Endodermal cell (in vitro differentiated cells): ENCODE data around the gene KNSTRN. TPM values are rescaled to one million over a fixed set of nuclear protein-coding genes. Genes with fewer than 3 reads are reported as not detected.

Experiments used
- DNase-seq: peaks from one replicate; pipeline ENCODE4 v3.0.0-alpha.2; 2017
- H3K27ac ChIP-seq: 2 replicates; pipeline ENCODE4 v1.5.1; 2013; ENCODE audit warnings: mild to moderate bottlenecking, low read depth, low read length, moderate library complexity
- H3K27me3 ChIP-seq: 2 replicates; pipeline ENCODE4 v1.6.1; 2013; ENCODE audit warnings: mild to moderate bottlenecking, low read length, moderate library complexity; ENCODE audit not compliant: insufficient read depth, control insufficient read depth, poor library complexity, severe bottlenecking
- H3K36me3 ChIP-seq: 2 replicates; pipeline ENCODE4 v1.7.0; 2013; ENCODE audit warnings: mild to moderate bottlenecking, low read length, moderate library complexity; ENCODE audit not compliant: control insufficient read depth, insufficient read depth
- H3K4me1 ChIP-seq: one replicate; pipeline ENCODE4 v1.7.0; 2013; ENCODE audit warnings: low read length; ENCODE audit not compliant: control insufficient read depth, insufficient read depth
- H3K4me3 ChIP-seq: 2 replicates; pipeline ENCODE4 v1.5.1; 2013; ENCODE audit warnings: mild to moderate bottlenecking, low read length, moderate library complexity
- H3K9ac ChIP-seq: 2 replicates; pipeline ENCODE4 v1.6.1; 2013; ENCODE audit warnings: mild to moderate bottlenecking, low read length, moderate library complexity; ENCODE audit not compliant: poor library complexity, severe bottlenecking; ENCODE audit errors: extremely low read depth
- H3K9me3 ChIP-seq: 2 replicates; pipeline ENCODE4 v1.6.1; 2013; ENCODE audit warnings: mild to moderate bottlenecking, low read length, moderate library complexity; ENCODE audit not compliant: control insufficient read depth
- H3K27ac Mint-ChIP-seq: 2 replicates; pipeline ENCODE4 v1.8.0; 2020; ENCODE audit warnings: mixed read lengths
- H3K27me3 Mint-ChIP-seq: 2 replicates; pipeline ENCODE4 v1.8.0; 2021; ENCODE audit warnings: mild to moderate bottlenecking, mixed read lengths; ENCODE audit not compliant: insufficient read depth
- H3K36me3 Mint-ChIP-seq: 2 replicates; pipeline ENCODE4 v1.8.0; 2020; ENCODE audit warnings: low read depth, mixed read lengths
- H3K4me1 Mint-ChIP-seq: 2 replicates; pipeline ENCODE4 v1.8.0; 2020; ENCODE audit warnings: mixed read lengths
- H3K4me3 Mint-ChIP-seq: 2 replicates; pipeline ENCODE4 v1.8.0; 2020; ENCODE audit warnings: mild to moderate bottlenecking, moderate library complexity, mixed read lengths
- H3K9me3 Mint-ChIP-seq: 2 replicates; pipeline ENCODE4 v1.8.0; 2020; ENCODE audit warnings: mild to moderate bottlenecking, mixed read lengths
- WGBS, 2 experiments: methylation state at CpG; one replicate each; pipeline versions ENCODE4 v1.1.5 to v1.1.7; 2013; ENCODE audit warnings: missing lambda C conversion rate in 2 of 2, mixed read lengths in 1 of 2; ENCODE audit not compliant: insufficient coverage in 1 of 2, insufficient read length in 1 of 2; 5-methylcytosine and 5-hydroxymethylcytosine counted together
- total RNA-seq, 2 donors: library from RNA; stranded (reverse); fragmentation: NEBNext Ultra II Directional in 1 of 2; extraction: Animal tissue kit (Norgen Biotek cat#: 25700) in 1 of 2; gene quantifications; 2 replicates in 1 of 2; 3 replicates in 1 of 2; pipeline ENCODE4 v1.2.1, GENCODE V29; 2021
- TF ChIP-seq, protein P1 (sequence below): fragments of 200-600 bp; sonication (generic); conservative IDR thresholded peaks from 2 replicates; pipeline ENCODE4 v1.5.0; 2021; ENCODE audit warnings: antibody characterized with exemption, mild to moderate bottlenecking

Gene KNSTRN
- total RNA-seq, 2 donors from 2014 or later, result 57.6 to 92.4 TPM

- no peaks in the 10 kb centered on the region for H3K27me3 ChIP-seq
- H3K4me1 ChIP-seq, result no peaks in the 10 kb centered on the region
- Mint-ChIP-seq H3K27me3 (no peaks in the 10 kb centered on the region), H3K4me3 (no peak overlapping the region), H3K36me3 (peaks cover 59% of the 10 kb centered on the region), H3K4me1 (no peaks in the 10 kb centered on the region), H3K9me3 (peaks cover 2% of the 10 kb centered on the region), H3K27ac (no peak overlapping the region)
- H3K27ac ChIP-seq, result no peak overlapping the region
- H3K9me3 ChIP-seq, result peaks cover 3% of the 10 kb centered on the region
- DNase-seq, result no peak
- H3K9ac ChIP-seq, result no peak overlapping the region
- 97 to 100% methylated on average over 2 to 3 of the region's 4 CpGs for WGBS, 2 experiments
- no peak overlapping the region for H3K4me3 ChIP-seq
- peaks cover 57% of the 10 kb centered on the region for H3K36me3 ChIP-seq
- TF ChIP-seq, protein P1, sequence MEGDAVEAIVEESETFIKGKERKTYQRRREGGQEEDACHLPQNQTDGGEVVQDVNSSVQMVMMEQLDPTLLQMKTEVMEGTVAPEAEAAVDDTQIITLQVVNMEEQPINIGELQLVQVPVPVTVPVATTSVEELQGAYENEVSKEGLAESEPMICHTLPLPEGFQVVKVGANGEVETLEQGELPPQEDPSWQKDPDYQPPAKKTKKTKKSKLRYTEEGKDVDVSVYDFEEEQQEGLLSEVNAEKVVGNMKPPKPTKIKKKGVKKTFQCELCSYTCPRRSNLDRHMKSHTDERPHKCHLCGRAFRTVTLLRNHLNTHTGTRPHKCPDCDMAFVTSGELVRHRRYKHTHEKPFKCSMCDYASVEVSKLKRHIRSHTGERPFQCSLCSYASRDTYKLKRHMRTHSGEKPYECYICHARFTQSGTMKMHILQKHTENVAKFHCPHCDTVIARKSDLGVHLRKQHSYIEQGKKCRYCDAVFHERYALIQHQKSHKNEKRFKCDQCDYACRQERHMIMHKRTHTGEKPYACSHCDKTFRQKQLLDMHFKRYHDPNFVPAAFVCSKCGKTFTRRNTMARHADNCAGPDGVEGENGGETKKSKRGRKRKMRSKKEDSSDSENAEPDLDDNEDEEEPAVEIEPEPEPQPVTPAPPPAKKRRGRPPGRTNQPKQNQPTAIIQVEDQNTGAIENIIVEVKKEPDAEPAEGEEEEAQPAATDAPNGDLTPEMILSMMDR, result no peak
These were observed 10.7 kb downstream of the KNSTRN start for GRCh38 chr15:40392986-40393948.

GRCh38 chr15:40397688-40398412, 15.3 kb downstream of the KNSTRN start:
- H3K9ac ChIP-seq, result no peak overlapping the region
- H3K27ac ChIP-seq, result no peak overlapping the region
- H3K4me3 ChIP-seq, result no peak overlapping the region
- TF ChIP-seq, protein P1, result no peak
- Mint-ChIP-seq H3K36me3 (peaks cover 19% of the 10 kb centered on the region), H3K9me3 (no peaks in the 10 kb centered on the region), H3K27me3 (no peaks in the 10 kb centered on the region), H3K4me1 (no peaks in the 10 kb centered on the region), H3K4me3 (no peak overlapping the region), H3K27ac (no peak overlapping the region)
- WGBS, 2 experiments, result 92 to 95% methylated on average over 6 to 8 of the region's 8 CpGs
- H3K9me3 ChIP-seq, result no peaks in the 10 kb centered on the region
- no peaks in the 10 kb centered on the region for H3K27me3 ChIP-seq
- DNase-seq, result no peak
- peaks cover 16% of the 10 kb centered on the region for H3K36me3 ChIP-seq
- H3K4me1 ChIP-seq, result no peaks in the 10 kb centered on the region

- H3K27ac Mint-ChIP-seq, result no peak overlapping the region
- H3K27me3 Mint-ChIP-seq, result no peaks in the 10 kb centered on the region
- 94 to 96% methylated on average over 3 to 4 of the region's 4 CpGs for WGBS, 2 experiments
- Histone ChIP-seq H3K4me3 (no peak overlapping the region), H3K27ac (no peak overlapping the region), H3K36me3 (peaks cover 10% of the 10 kb centered on the region), H3K4me1 (no peaks in the 10 kb centered on the region), H3K9ac (no peak overlapping the region), H3K9me3 (no peaks in the 10 kb centered on the region), H3K27me3 (no peaks in the 10 kb centered on the region)
- peaks cover 13% of the 10 kb centered on the region for H3K36me3 Mint-ChIP-seq
- no peak for DNase-seq
- no peaks in the 10 kb centered on the region for H3K9me3 Mint-ChIP-seq
- no peaks in the 10 kb centered on the region for H3K4me1 Mint-ChIP-seq
- TF ChIP-seq, protein P1, result no peak
- no peak overlapping the region for H3K4me3 Mint-ChIP-seq
These were observed 15.9 kb downstream of the KNSTRN start for GRCh38 chr15:40398413-40398873.
